Neural crest cell (in vitro differentiated cells): ENCODE data around the gene CDKN1B. TPM values are rescaled to one million over a fixed set of nuclear protein-coding genes. Genes with fewer than 3 reads are reported as not detected.

Experiments
- DNase-seq: peaks from one replicate; pipeline ENCODE4 v3.0.0; 2021; ENCODE audit warnings: low read depth, mixed read lengths, low spot score
- H3K27ac Mint-ChIP-seq: one replicate; pipeline ENCODE4 v1.8.0; 2021; ENCODE audit warnings: mild to moderate bottlenecking, mixed read lengths; ENCODE audit not compliant: unreplicated experiment
- H3K27me3 Mint-ChIP-seq: 2 replicates; pipeline ENCODE4 v1.8.0; 2021; ENCODE audit warnings: low read depth, mild to moderate bottlenecking, mixed read lengths
- H3K36me3 Mint-ChIP-seq: 2 replicates; pipeline ENCODE4 v1.8.0; 2021; ENCODE audit warnings: low read depth, mild to moderate bottlenecking, mixed read lengths
- H3K4me1 Mint-ChIP-seq: 2 replicates; pipeline ENCODE4 v1.8.0; 2021; ENCODE audit warnings: mixed read lengths
- H3K4me3 Mint-ChIP-seq: one replicate; pipeline ENCODE4 v1.8.0; 2021; ENCODE audit warnings: mild to moderate bottlenecking, mixed read lengths
- H3K9me3 Mint-ChIP-seq: 2 replicates; pipeline ENCODE4 v1.8.0; 2021; ENCODE audit warnings: mixed read lengths
- CTCF ChIP-seq: fragments of 200-600 bp; sonication (generic); conservative IDR thresholded peaks from 2 replicates; pipeline ENCODE4 v1.5.0; 2021; ENCODE audit warnings: antibody characterized with exemption, mild to moderate bottlenecking
- total RNA-seq: library from RNA; stranded (reverse); gene quantifications from 2 replicates; pipeline ENCODE4 v1.2.1, GENCODE V29; 2021

The CDKN1B gene
- total RNA-seq, 1 donor from 2014 or later: 47.9 TPM

DNA sequence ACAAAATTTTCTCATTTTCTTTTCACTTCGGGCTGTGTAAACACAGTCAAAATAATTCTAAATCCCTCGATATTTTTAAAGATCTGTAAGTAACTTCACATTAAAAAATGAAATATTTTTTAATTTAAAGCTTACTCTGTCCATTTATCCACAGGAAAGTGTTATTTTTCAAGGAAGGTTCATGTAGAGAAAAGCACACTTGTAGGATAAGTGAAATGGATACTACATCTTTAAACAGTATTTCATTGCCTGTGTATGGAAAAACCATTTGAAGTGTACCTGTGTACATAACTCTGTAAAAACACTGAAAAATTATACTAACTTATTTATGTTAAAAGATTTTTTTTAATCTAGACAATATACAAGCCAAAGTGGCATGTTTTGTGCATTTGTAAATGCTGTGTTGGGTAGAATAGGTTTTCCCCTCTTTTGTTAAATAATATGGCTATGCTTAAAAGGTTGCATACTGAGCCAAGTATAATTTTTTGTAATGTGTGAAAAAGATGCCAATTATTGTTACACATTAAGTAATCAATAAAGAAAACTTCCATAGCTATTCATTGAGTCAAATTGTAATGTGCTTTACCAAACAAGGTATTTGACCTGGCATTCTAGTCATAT, 4.8 kb downstream of the CDKN1B start:
- H3K27ac Mint-ChIP-seq: no peak overlapping the region
- H3K4me3 Mint-ChIP-seq: peak overlapping the region; percentile 94
- H3K4me1 Mint-ChIP-seq: peaks cover 66% of the 10 kb centered on the region
- DNase-seq: no peak
- peaks cover 18% of the 10 kb centered on the region for H3K36me3 Mint-ChIP-seq
- peaks cover 2% of the 10 kb centered on the region for H3K27me3 Mint-ChIP-seq
- H3K9me3 Mint-ChIP-seq: no peaks in the 10 kb centered on the region
- TF ChIP-seq CTCF: no peak

GRCh38 chr12:12722435-12723148, 5.4 kb downstream of the CDKN1B start:
- peaks cover 2% of the 10 kb centered on the region for H3K27me3 Mint-ChIP-seq
- peak overlapping the region; percentile 94 for H3K4me3 Mint-ChIP-seq

DNA sequence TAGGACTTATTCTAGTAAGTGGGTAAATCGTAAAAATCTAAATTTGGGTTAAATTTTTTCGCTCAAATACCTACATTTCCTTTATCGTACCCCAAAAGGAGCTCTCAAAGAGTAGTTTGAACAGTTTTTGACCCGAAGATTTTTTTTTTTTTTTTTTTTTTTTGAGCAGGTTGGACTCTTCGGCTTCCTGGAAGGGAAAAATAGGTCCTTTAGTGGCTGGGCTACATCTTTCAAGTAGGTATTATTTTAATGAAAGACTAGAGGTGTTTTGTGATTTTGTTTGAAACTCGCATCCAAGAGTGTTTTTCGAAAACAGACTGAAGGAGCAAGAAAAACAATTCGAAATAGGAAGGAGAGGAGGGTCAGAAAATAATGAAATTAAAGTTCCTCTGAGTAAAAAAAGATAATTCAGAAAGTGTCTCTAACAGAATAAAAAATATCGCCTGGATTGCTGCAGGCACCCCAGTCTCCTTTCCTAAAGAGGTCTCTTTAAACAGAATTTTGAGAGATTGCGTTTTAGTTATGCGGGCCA, 6.0 kb downstream of the CDKN1B start:
- no peaks in the 10 kb centered on the region for H3K9me3 Mint-ChIP-seq
- H3K4me3 Mint-ChIP-seq: peak overlapping the region; percentile 94
- peaks cover 17% of the 10 kb centered on the region for H3K36me3 Mint-ChIP-seq
- DNase-seq: no peak
- peaks cover 61% of the 10 kb centered on the region for H3K4me1 Mint-ChIP-seq
- TF ChIP-seq CTCF: no peak
- peak overlapping the region; percentile 90 for H3K27ac Mint-ChIP-seq
- H3K27me3 Mint-ChIP-seq: peaks cover 2% of the 10 kb centered on the region

More at GRCh38 chr12:12722435-12723148, 5.4 kb downstream of the CDKN1B start:
- Mint-ChIP-seq H3K9me3 (no peaks in the 10 kb centered on the region), H3K27ac (peak overlapping the region; percentile 90), H3K36me3 (peaks cover 18% of the 10 kb centered on the region), H3K4me1 (peaks cover 63% of the 10 kb centered on the region)
- DNase-seq: no peak
- TF ChIP-seq CTCF: no peak

DNA sequence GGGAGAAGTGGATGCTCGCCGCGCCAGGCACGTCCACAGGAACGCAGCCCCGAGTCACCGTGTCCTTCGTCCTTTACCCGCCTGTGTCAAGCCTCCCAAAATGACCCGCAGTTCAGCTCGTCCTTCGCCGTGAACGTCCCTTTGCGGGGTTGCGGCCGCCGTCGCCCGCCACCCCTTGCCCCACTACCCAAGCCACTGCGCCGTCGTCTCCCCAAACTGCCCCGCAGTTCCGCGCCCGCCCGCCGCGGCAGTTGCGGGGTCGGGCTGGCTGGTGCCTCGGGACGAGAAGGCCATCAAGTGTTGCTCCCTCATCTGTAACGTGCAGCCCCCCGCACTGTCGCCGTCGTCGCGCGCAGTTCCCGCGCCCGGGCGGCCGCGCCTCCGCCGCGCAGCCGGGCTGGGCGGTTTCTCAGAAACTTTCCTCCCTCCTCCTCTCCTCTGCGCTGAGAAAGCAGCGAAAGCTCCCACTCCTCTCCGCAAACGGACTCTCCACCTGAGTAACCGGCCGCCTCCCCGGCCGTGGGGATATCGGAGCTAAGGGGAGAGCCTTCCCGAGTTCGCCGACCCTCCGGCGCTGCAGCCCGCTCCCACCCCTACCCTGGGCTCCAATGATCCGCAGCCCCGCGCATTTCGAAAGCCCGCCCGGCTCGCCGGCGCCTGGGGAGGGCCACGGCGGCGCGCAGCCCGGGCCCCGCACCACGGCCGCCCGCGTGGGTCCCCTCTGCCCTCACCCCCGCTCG, 6.7 kb downstream of the CDKN1B start:
- H3K27ac Mint-ChIP-seq: peak overlapping the region; percentile 94
- peaks cover 60% of the 10 kb centered on the region for H3K4me1 Mint-ChIP-seq
- DNase-seq: peak; percentile 36
- H3K9me3 Mint-ChIP-seq: no peaks in the 10 kb centered on the region
- no peak for TF ChIP-seq CTCF
- peaks cover 2% of the 10 kb centered on the region for H3K27me3 Mint-ChIP-seq
- H3K36me3 Mint-ChIP-seq: peaks cover 10% of the 10 kb centered on the region
- H3K4me3 Mint-ChIP-seq: peak overlapping the region; percentile 94

GRCh38 chr12:12724421-12725085, 7.4 kb downstream of the CDKN1B start:
- Mint-ChIP-seq H3K27ac (peak overlapping the region; percentile 95), H3K9me3 (no peaks in the 10 kb centered on the region), H3K4me3 (peak overlapping the region; percentile 97), H3K36me3 (peaks cover 3% of the 10 kb centered on the region), H3K27me3 (peaks cover 2% of the 10 kb centered on the region), H3K4me1 (peaks cover 55% of the 10 kb centered on the region)
- DNase-seq: no peak
- peak; percentile 36 for TF ChIP-seq CTCF
